Loucy (cell line): Measurements from ENCODE around the gene SPTLC1.

Experiments
- H2AFZ ChIP-seq: fragments of 200-600 bp; sonication (generic); 2 replicates; pipeline ENCODE4 v1.6.0; 2016; ENCODE audit warnings: antibody characterized with exemption, mild to moderate bottlenecking, low read length, moderate library complexity
- H3F3A ChIP-seq: fragments of 200-600 bp; 2 replicates; pipeline ENCODE4 v1.6.0; 2016; ENCODE audit warnings: antibody characterized with exemption, low read depth, mild to moderate bottlenecking
- H3K27me3 ChIP-seq: fragments of 200-600 bp; sonication (generic); 2 replicates; pipeline ENCODE4 v1.6.1; 2014; ENCODE audit warnings: low read length, mild to moderate bottlenecking; ENCODE audit not compliant: insufficient read depth, poor library complexity, severe bottlenecking
- H3K36me3 ChIP-seq: fragments of 200-600 bp; sonication (generic); 2 replicates; pipeline ENCODE4 v1.6.1; 2016; ENCODE audit warnings: low read length; ENCODE audit not compliant: insufficient read depth
- H3K4me1 ChIP-seq: fragments of 200-600 bp; sonication (generic); 2 replicates; pipeline ENCODE4 v1.5.1; 2014; ENCODE audit warnings: low read length, mild to moderate bottlenecking; ENCODE audit not compliant: insufficient read depth, poor library complexity, severe bottlenecking
- H3K4me2 ChIP-seq: fragments of 200-600 bp; sonication (generic); 2 replicates; pipeline ENCODE4 v1.6.0; 2014; ENCODE audit warnings: antibody characterized with exemption, low read length, low read depth, mild to moderate bottlenecking; ENCODE audit not compliant: poor library complexity, severe bottlenecking
- H3K4me3 ChIP-seq: fragments of 200-600 bp; sonication (generic); 2 replicates; pipeline ENCODE4 v1.5.1; 2014; ENCODE audit warnings: low read length, mild to moderate bottlenecking, mixed read lengths; ENCODE audit not compliant: poor library complexity, severe bottlenecking
- H3K79me2 ChIP-seq: fragments of 200-600 bp; sonication (generic); 2 replicates; pipeline ENCODE4 v1.6.1; 2014; ENCODE audit warnings: low read length; ENCODE audit not compliant: insufficient read depth
- H3K9ac ChIP-seq: fragments of 200-600 bp; sonication (generic); 2 replicates; pipeline ENCODE4 v1.6.0; 2014; ENCODE audit warnings: mild to moderate bottlenecking, low read depth, low read length, moderate library complexity; ENCODE audit not compliant: poor library complexity, severe bottlenecking
- H3K9me2 ChIP-seq: fragments of 200-600 bp; sonication (generic); replicated peaks from 2 replicates; pipeline ENCODE4 v1.6.1; 2016; ENCODE audit warnings: low read depth, low read length, mixed read lengths
- H3K9me3 ChIP-seq: fragments of 200-600 bp; sonication (generic); 2 replicates; pipeline ENCODE4 v1.6.1; 2014; ENCODE audit warnings: mild to moderate bottlenecking, antibody characterized with exemption, low read length, low read depth; ENCODE audit not compliant: insufficient read depth
- H4K20me1 ChIP-seq: fragments of 200-600 bp; sonication (generic); 2 replicates; pipeline ENCODE4 v1.6.0; 2014; ENCODE audit warnings: antibody characterized with exemption, low read length, mild to moderate bottlenecking; ENCODE audit not compliant: insufficient read depth, poor library complexity, severe bottlenecking
- EZH2phosphoT487 ChIP-seq: fragments of 200-600 bp; IDR thresholded peaks from 2 replicates; pipeline ENCODE4 v1.6.1; 2018; ENCODE audit warnings: antibody characterized with exemption, mild to moderate bottlenecking, moderate library complexity, borderline replicate concordance
- TF ChIP-seq, protein P1 (sequence below): fragments of 200-600 bp; sonication (generic); conservative IDR thresholded peaks from 2 replicates; pipeline ENCODE4 v1.5.1; 2014; ENCODE audit warnings: mild to moderate bottlenecking, antibody characterized with exemption, low read length

Gene SPTLC1

DNA sequence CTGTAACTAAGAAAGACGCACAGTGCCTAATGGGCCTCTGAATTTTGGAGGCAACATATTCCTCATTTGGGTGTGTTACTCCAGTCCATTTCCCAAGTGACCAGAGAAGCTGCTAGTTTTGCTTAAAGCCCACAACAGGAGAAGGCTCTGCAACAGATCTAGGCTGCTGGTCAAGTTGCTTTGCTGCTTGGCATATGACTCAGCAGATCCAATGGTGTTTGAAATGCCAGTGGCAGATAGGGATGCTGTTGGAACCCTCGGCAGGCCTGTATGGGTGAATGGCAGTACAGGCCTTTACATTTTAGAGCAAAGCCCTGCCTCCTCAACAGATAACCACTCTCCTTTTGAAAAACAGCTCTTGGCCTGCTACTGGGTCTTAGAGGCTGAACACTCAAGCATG lies 129.0 kb downstream of the SPTLC1 start:
- no peak overlapping the region for H3K4me3 ChIP-seq
- no peaks in the 10 kb centered on the region for H3K4me1 ChIP-seq
- no peaks in the 10 kb centered on the region for H3K9me2 ChIP-seq
- no peak overlapping the region for H3K9ac ChIP-seq
- H3K27me3 ChIP-seq, result no peaks in the 10 kb centered on the region
- no peak for TF ChIP-seq EZH2phosphoT487
- TF ChIP-seq, protein P1, sequence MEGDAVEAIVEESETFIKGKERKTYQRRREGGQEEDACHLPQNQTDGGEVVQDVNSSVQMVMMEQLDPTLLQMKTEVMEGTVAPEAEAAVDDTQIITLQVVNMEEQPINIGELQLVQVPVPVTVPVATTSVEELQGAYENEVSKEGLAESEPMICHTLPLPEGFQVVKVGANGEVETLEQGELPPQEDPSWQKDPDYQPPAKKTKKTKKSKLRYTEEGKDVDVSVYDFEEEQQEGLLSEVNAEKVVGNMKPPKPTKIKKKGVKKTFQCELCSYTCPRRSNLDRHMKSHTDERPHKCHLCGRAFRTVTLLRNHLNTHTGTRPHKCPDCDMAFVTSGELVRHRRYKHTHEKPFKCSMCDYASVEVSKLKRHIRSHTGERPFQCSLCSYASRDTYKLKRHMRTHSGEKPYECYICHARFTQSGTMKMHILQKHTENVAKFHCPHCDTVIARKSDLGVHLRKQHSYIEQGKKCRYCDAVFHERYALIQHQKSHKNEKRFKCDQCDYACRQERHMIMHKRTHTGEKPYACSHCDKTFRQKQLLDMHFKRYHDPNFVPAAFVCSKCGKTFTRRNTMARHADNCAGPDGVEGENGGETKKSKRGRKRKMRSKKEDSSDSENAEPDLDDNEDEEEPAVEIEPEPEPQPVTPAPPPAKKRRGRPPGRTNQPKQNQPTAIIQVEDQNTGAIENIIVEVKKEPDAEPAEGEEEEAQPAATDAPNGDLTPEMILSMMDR, result no peak
- no peaks in the 10 kb centered on the region for H3K79me2 ChIP-seq
- H3F3A ChIP-seq, result no peaks in the 10 kb centered on the region
- H2AFZ ChIP-seq, result no peak overlapping the region
- no peaks in the 10 kb centered on the region for H3K9me3 ChIP-seq
- H4K20me1 ChIP-seq, result no peaks in the 10 kb centered on the region
- no peak overlapping the region for H3K4me2 ChIP-seq
- H3K36me3 ChIP-seq, result no peaks in the 10 kb centered on the region

DNA sequence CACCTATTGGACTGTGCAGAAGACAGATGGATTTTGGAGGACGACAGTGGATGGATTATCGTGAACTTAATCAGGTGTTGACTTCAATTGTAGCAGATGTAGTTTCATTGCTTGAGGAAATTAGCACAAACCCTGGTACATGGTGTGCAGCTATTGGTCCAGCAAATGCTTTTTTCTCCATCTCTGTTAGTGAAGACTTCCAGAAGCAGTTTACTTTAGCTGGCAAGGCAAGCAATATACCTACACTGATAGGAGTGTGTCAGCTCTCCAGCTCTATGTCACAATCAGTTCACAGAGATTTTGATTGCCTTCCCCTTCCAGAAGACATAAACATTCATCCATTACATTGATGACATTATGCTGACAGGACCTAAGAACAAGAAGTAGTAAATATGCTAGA lies 129.5 kb downstream of the SPTLC1 start:
- Histone ChIP-seq H3K36me3 (no peaks in the 10 kb centered on the region), H3K4me2 (no peak overlapping the region), H3F3A (no peaks in the 10 kb centered on the region)

More for the DNA sequence above, 129.5 kb downstream of the SPTLC1 start:
- Histone ChIP-seq H3K9ac (no peak overlapping the region), H2AFZ (no peak overlapping the region), H4K20me1 (no peaks in the 10 kb centered on the region), H3K9me2 (no peaks in the 10 kb centered on the region), H3K9me3 (no peaks in the 10 kb centered on the region), H3K4me1 (no peaks in the 10 kb centered on the region), H3K79me2 (no peaks in the 10 kb centered on the region), H3K4me3 (no peak overlapping the region), H3K27me3 (no peaks in the 10 kb centered on the region)
- TF ChIP-seq EZH2phosphoT487, result no peak
- TF ChIP-seq, protein P1, result no peak
